PC-3 (cell line): Measurements from ENCODE around the gene CLEC16A.

Experiments
- EZH2 ChIP-seq: fragments of 300-600 bp; sonication (generic); IDR thresholded peaks from one replicate; pipeline ENCODE4 v1.6.1; 2017; ENCODE audit warnings: antibody characterized with exemption, mild to moderate bottlenecking, low read length; ENCODE audit not compliant: unreplicated experiment
- TF ChIP-seq, protein P1 (sequence below): fragments of 300-600 bp; sonication (generic); conservative IDR thresholded peaks from 2 replicates; pipeline ENCODE4 v1.5.1; 2017; ENCODE audit warnings: antibody characterized with exemption, low read depth, mild to moderate bottlenecking, low read length

DNA sequence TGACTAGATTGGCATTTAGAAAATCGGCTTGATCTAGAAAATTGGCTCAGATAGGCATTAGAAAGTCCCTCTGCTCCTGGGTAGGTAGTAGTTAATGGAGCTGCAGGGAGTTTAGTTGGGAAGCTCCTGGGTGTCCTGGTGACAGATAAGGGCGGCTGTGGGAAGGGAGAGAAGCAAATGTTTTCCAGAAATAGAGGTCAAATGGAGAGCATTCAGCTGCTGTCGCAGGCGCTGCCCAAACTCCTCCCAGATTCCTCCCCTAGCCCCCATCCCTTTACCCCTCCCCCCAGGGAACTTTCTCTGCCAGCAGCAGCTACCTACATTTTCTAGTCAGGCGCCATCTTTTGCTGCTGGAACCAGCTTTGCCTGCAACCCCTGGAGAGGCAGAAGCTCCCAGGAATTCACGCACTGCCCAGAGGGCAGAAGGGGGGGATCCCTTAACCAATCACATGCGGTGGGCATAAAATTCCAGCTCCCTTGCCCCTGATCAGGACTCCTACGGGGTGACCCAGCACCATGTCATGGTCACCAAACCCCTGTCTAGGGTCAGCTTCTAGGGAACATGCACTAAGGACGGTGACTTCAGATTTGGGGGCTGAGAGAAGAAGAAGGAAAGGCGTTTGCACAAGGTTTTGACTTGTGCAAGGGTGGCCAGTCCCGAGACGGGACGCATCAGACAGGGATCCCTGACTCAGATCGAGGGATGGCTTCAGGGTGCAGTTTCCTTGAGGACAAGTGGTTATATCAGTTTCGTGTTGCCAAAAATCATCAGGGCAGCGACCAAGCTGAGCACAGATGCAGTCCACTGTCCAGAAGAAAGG, 267.8 kb downstream of the CLEC16A start:
- TF ChIP-seq, protein P1, sequence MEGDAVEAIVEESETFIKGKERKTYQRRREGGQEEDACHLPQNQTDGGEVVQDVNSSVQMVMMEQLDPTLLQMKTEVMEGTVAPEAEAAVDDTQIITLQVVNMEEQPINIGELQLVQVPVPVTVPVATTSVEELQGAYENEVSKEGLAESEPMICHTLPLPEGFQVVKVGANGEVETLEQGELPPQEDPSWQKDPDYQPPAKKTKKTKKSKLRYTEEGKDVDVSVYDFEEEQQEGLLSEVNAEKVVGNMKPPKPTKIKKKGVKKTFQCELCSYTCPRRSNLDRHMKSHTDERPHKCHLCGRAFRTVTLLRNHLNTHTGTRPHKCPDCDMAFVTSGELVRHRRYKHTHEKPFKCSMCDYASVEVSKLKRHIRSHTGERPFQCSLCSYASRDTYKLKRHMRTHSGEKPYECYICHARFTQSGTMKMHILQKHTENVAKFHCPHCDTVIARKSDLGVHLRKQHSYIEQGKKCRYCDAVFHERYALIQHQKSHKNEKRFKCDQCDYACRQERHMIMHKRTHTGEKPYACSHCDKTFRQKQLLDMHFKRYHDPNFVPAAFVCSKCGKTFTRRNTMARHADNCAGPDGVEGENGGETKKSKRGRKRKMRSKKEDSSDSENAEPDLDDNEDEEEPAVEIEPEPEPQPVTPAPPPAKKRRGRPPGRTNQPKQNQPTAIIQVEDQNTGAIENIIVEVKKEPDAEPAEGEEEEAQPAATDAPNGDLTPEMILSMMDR = no peak
- no peak for TF ChIP-seq EZH2
